HG03571 (cell line): Measurements from ENCODE around the gene LRP1B.
"Not testable (repeated sequence)": the region's sequence is repeated elsewhere in the genome, so short reads cannot be mapped to it uniquely, and the experiment has no call there.

Experiments
- ATAC-seq: cut with Tn5 transposase; IDR thresholded peaks from one replicate; pipeline ENCODE4 v1.9.1; 2021; ENCODE audit not compliant: unreplicated experiment

The LRP1B gene

GRCh38 chr2:140337061-140337460, 1793.8 kb downstream of the LRP1B start:
- no peak for ATAC-seq

GRCh38 chr2:140316345-140316744, 1814.5 kb downstream of the LRP1B start:
- ATAC-seq, result no peak

DNA sequence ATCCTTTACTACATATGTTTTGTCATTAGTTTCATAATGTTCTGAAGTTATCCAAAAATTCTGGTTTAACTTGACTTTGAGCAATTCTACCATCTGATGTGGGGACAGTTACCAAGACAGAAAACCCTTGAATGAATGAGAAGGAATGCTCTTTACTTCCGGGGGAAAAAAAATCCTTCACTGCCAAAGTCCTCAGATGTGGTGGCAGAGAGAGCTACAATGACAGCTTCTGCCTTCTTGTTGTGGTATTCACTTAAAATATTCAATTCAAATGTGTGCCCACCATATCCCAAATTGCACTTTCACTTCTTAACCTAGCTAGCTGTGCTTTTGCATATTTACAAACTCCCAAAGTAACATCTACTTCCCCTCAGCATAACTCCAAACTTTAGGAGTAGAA, 1818.9 kb downstream of the LRP1B start:
- no peak for ATAC-seq

GRCh38 chr2:140308706-140309105, 1822.1 kb downstream of the LRP1B start:
- ATAC-seq, result no peak

DNA sequence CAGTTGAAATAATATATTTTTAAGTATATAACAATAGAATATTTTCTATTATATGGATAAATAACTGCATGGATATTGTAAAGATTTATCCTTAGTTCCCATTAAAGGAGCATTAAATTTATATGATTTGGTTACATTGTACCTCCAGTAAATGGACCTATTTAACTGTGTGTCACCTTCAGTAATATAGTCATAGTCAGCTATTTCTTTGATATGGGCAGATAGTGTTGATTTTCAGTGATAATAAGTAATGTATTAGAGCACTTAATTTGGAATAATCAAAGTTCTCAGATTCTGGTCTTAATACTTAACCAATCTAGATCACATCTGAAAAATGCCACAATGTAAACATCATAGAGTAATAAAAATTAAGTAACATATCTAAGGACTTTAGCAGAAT, 1823.3 kb downstream of the LRP1B start:
- ATAC-seq, result no peak

- ATAC-seq, result no peak
Measured at GRCh38 chr2:140295767-140296166, 1835.0 kb downstream of the LRP1B start.

GRCh38 chr2:140288726-140289125, 1842.1 kb downstream of the LRP1B start:
- ATAC-seq, result no peak

- no peak for ATAC-seq
Measured at GRCh38 chr2:140288213-140288612, 1842.6 kb downstream of the LRP1B start.

DNA sequence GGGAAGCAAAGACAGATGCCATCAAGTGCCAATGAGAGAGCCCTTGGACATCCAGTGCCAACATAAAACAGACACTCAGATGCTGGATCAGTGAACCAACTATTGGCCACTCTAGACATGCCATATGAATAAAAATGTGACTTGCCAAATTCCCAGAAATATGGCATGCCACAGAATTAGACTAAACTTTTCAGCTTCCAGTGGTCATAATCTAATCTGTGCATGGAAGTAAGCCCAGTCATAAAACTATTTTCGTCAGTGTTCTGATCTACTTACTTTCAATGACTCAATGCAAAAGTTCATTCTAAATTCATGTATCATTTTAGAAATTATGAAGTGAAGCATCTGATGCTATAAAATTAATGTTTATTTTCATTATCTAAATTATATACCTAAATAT, 1844.4 kb downstream of the LRP1B start:
- ATAC-seq, result no peak

- ATAC-seq, result not testable (repeated sequence)
Measured at GRCh38 chr2:140277344-140277743, 1853.5 kb downstream of the LRP1B start.

GRCh38 chr2:140276661-140277060, 1854.2 kb downstream of the LRP1B start:
- no peak for ATAC-seq

- ATAC-seq, result no peak
Measured at GRCh38 chr2:140275427-140275826, 1855.4 kb downstream of the LRP1B start.

DNA sequence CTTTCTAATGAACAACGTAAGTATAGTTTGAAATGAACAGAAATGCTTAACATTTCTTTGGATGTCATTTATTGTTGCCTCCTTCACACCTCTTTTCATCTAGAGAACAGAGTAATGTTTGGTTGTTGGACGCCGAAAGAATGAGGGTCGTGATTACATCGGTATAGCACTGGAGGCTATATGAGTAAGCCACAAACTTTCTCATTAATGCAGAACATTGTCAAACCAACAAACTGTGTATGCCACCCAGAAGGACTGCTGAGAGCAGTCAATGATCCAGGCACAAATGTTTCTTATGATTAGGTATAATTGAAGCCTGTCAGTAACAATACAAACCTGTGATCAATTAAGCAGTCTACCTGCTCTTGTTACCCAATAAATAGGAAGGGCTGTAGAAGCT, 1855.9 kb downstream of the LRP1B start:
- ATAC-seq, result no peak

DNA sequence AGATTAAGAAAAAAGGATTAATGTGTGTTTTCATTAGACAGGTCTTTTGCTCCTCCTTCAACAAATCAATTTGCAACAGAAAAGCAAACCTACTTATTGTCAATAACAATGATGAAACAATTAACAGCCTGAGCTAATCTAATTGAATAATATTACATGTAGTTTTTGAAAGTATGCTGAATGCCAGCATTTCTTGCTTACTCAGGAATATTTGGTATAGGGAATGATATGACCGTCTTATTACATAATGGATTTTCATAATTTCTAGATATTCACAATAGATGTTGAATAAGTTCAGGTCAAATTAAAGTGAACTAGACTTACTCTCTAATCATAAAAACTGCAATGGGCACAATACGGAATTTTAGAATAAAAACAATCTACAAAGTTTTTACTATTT, 1856.9 kb downstream of the LRP1B start:
- no peak for ATAC-seq

DNA sequence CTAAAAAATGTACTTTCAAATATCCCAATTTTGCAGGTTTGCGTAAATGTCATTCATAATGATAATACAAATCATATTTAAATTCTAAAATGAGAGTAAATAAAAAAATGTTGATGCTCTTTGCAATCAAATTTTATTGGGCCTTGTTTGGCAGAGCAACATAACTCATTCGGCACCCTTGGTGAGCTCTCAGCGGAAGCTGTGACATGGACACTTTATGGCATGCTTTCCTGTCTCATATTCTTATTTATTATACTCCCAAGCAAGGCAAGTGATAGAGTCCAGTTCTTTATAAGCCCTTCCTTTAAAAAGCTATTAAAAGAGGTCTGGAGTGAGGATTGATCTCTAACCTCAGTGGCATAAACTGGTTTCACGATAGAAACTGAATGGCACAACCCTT, 1857.4 kb downstream of the LRP1B start:
- ATAC-seq, result no peak

- ATAC-seq, result no peak
Measured at GRCh38 chr2:140270224-140270623, 1860.6 kb downstream of the LRP1B start.

DNA sequence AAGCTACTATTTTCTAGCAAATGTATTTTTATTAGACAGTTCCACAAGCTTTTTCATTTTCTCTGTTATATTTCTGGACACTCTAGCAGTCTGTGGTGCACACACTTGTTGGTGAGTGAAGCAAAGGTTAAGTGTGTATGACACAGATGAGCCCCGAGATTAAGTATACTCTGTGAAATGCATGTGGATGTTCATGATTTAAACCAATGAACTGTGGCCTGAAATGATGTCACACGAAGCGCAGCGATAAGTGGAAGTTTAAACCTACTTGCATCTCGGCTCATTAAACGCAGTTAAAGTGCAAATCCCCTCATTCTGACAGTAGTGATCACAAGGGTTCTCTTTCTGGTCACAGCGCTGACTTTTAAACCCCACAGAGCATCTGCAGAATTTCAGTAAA, 1861.8 kb downstream of the LRP1B start:
- ATAC-seq, result no peak

DNA sequence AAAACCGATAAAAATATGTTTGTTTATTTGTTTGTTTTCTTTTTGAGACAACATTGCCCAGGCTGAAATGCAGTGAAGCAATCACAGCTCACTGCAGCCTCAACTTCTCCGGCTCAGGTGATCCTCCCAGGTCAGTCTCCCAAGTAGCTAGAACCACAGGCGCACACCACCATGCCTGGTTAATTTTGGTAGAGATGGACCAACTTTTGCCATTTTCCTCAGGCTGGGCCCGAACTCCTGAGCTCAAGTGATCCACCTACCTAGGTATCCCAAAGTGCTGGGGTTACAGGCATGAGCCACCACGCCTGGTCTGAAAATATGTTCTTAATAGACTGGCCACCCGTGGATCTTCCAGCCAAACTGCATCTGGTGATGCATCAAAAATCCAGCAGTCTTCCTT, 1867.9 kb downstream of the LRP1B start:
- no peak for ATAC-seq

- no peak for ATAC-seq
Measured at GRCh38 chr2:140257692-140258300, 1873.0 kb downstream of the LRP1B start.

DNA sequence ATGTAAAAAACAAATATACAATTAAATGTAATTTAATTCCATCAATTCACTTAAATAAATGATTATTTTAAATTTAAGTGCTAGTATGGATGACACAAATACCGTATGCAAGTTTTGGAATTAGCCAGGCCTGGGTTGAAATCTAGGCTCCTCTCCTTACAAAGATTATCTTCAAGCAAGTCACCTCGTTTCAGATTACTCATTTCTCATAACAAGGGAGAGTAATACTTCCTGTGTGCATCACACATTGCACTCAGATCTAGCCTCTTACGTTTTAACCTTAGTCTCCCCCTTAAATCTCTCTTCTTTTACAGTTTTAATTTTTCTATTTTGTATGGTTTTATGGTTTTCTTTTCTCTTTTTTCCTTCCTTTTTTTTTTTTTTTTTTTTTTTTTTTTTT, 1874.7 kb downstream of the LRP1B start:
- no peak for ATAC-seq

GRCh38 chr2:140249821-140250220, 1881.0 kb downstream of the LRP1B start:
- ATAC-seq, result no peak

GRCh38 chr2:140248623-140249022, 1882.2 kb downstream of the LRP1B start:
- no peak for ATAC-seq

DNA sequence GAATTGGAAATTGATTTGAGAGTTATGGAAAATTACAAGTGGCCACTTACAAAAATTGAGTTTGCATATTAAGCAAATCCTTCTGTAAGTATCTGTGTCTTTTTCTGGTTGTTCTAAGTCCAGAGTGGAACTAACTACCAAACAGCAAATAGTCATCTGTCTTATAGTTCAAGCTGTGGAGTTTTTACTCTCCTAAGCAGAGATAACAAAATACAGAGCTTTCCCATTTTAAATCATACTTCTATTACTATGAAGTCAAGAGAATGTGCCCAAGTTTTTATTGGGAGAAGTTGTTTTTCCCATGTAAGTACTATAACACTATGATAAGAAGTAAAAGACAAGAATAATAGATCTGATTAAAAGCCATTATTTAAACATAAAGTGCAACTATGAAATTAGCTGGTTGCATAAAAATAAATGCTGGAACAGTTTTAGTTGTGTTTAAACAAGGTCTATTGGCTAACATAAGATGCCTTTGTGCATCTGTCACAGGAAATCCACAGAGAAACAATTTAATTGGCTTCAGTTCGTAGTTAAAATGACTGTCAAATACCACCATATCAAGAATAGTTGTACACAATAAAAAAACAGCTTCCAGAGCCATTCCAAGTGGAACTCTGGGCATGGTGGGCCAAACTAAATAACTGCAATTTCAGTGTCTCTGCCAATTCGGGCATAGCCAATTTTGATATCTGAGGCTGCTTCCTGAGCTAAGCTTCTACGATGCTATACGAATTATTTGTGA, 1883.2 kb downstream of the LRP1B start:
- ATAC-seq, result no peak
